Kidney (tissue), 14 donors: Measurements from ENCODE around the gene DDB1. TPM values are rescaled to one million over a fixed set of nuclear protein-coding genes. Genes with fewer than 3 reads are reported as not detected.

Experiments
- DNase-seq, 5 donors: peaks; one replicate each; pipeline ENCODE4 v3.0.0-alpha.2; 2013 to 2020
- FAIRE-seq: peaks from 2 replicates; lab custom pipeline; 2012; peaks lifted over from hg19 to GRCh38; lab: Jason Lieb, UNC
- H3K27ac ChIP-seq, 2 donors: one replicate each; pipeline ENCODE4 v1.7.0; 2013; ENCODE audit warnings: low read depth in 2 of 2, low read length in 2 of 2, inconsistent platforms in 1 of 2
- H3K27me3 ChIP-seq: one replicate; pipeline ENCODE4 v1.7.1; 2013; ENCODE audit warnings: low read length, inconsistent platforms; ENCODE audit not compliant: control insufficient read depth, insufficient read depth
- H3K36me3 ChIP-seq, 3 donors: one replicate each; pipeline versions ENCODE4 v1.7.0 to v1.7.1; 2013; ENCODE audit warnings: low read length in 3 of 3, control low read depth in 1 of 3, inconsistent platforms in 1 of 3; ENCODE audit not compliant: insufficient read depth in 3 of 3, control insufficient read depth in 2 of 3
- H3K4me1 ChIP-seq, 3 donors: one replicate each; pipeline versions ENCODE4 v1.7.0 to v1.7.1; 2013; ENCODE audit warnings: low read length in 3 of 3, inconsistent platforms in 1 of 3, low read depth in 1 of 3; ENCODE audit not compliant: control insufficient read depth in 2 of 3, insufficient read depth in 2 of 3
- H3K4me3 ChIP-seq, 3 donors: one replicate each; pipeline versions ENCODE4 v1.7.0 to v1.8.1; 2013; ENCODE audit warnings: low read length in 3 of 3, control low read depth in 1 of 3, inconsistent platforms in 1 of 3
- H3K9ac ChIP-seq, 3 donors: one replicate each; pipeline versions ENCODE4 v1.7.0 to v1.7.1; 2013; ENCODE audit warnings: low read length in 3 of 3, control low read depth in 1 of 3, inconsistent platforms in 1 of 3
- H3K9me3 ChIP-seq, 3 donors: one replicate each; pipeline versions ENCODE4 v1.7.0 to v1.7.1; 2013; ENCODE audit warnings: low read length in 3 of 3, control low read depth in 1 of 3, inconsistent platforms in 1 of 3; ENCODE audit not compliant: control insufficient read depth in 2 of 3, insufficient read depth in 1 of 3
- intact Hi-C: fragments of 100-400 bp; cut with DNase I; formaldehyde crosslinking; loops from one replicate; pipeline ENCODE4 v1.11.1; 2022
- polyA plus RNA-seq: library from polyadenylated mRNA; stranded (reverse); fragments of 350-450 nt; fragmentation: Illumina TruSeq; extraction: RNeasy Lipid Tissue Mini Kit (QIAGEN cat#74804); gene quantifications from one replicate; pipeline ENCODE4 v1.2.3, GENCODE V29; 2014; ENCODE audit warnings: low read depth, low replicate concordance; ENCODE audit not compliant: insufficient read depth
- total RNA-seq: library from RNA; stranded (reverse); fragmentation: NEBNext Ultra II Directional; extraction: Animal tissue kit (Norgen Biotek cat#: 25700); gene quantifications from one replicate; pipeline ENCODE4 v1.2.1, GENCODE V29; 2021
- TF ChIP-seq, protein P1 (sequence below): IDR thresholded peaks from 3 replicates; pipeline ENCODE4 v1.5.1; 2012; ENCODE audit warnings: mild to moderate bottlenecking, moderate library complexity, borderline replicate concordance; ENCODE audit not compliant: insufficient read depth; ENCODE audit errors: extremely low read depth
- donor health status: control.
- donor health status: control.
- donor health status: control.
- donor health status: control.
- donor health status: control.
- donor health status: DM: yes; HTN: yes; CAD: no.
- donor health status: Normal renal cell carcinoma (clear cell type).

The DDB1 gene
- total and polyA plus RNA-seq, 2 donors from 2014 or later: 131 to 185 TPM

DNA sequence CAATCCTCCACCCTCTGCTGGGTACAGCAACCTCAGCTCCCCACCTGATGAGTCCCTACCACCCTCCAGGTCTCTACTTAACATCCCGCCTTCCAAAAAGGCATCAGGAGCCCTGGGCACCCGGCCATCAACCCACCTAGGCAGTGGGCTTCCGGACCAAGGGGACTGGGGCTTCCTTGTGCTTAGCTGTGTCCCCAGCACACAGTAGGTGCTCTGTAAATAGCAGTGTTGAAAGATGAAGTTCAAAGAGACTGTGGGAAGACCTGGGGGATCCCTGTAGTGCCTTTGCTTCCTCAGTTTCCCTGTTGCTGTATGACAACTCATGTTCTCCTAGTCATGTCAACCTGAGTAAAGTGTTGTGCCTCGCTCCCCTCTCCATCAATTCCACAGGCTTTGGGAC is 58.8 kb downstream of the DDB1 start:
- Histone ChIP-seq H3K36me3 (no peaks in the 10 kb centered on the region), H3K4me1 (no peaks in the 10 kb centered on the region), H3K9me3 (no peaks in the 10 kb centered on the region), H3K9ac (no peak overlapping the region), H3K4me3 (no peak overlapping the region), H3K27me3 (no peaks in the 10 kb centered on the region), H3K27ac (no peak overlapping the region)
- DNase-seq (no peak), FAIRE-seq (no peak)
- TF ChIP-seq, protein P1, sequence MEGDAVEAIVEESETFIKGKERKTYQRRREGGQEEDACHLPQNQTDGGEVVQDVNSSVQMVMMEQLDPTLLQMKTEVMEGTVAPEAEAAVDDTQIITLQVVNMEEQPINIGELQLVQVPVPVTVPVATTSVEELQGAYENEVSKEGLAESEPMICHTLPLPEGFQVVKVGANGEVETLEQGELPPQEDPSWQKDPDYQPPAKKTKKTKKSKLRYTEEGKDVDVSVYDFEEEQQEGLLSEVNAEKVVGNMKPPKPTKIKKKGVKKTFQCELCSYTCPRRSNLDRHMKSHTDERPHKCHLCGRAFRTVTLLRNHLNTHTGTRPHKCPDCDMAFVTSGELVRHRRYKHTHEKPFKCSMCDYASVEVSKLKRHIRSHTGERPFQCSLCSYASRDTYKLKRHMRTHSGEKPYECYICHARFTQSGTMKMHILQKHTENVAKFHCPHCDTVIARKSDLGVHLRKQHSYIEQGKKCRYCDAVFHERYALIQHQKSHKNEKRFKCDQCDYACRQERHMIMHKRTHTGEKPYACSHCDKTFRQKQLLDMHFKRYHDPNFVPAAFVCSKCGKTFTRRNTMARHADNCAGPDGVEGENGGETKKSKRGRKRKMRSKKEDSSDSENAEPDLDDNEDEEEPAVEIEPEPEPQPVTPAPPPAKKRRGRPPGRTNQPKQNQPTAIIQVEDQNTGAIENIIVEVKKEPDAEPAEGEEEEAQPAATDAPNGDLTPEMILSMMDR: no peak
- intact Hi-C loops: no loop called here

DNA sequence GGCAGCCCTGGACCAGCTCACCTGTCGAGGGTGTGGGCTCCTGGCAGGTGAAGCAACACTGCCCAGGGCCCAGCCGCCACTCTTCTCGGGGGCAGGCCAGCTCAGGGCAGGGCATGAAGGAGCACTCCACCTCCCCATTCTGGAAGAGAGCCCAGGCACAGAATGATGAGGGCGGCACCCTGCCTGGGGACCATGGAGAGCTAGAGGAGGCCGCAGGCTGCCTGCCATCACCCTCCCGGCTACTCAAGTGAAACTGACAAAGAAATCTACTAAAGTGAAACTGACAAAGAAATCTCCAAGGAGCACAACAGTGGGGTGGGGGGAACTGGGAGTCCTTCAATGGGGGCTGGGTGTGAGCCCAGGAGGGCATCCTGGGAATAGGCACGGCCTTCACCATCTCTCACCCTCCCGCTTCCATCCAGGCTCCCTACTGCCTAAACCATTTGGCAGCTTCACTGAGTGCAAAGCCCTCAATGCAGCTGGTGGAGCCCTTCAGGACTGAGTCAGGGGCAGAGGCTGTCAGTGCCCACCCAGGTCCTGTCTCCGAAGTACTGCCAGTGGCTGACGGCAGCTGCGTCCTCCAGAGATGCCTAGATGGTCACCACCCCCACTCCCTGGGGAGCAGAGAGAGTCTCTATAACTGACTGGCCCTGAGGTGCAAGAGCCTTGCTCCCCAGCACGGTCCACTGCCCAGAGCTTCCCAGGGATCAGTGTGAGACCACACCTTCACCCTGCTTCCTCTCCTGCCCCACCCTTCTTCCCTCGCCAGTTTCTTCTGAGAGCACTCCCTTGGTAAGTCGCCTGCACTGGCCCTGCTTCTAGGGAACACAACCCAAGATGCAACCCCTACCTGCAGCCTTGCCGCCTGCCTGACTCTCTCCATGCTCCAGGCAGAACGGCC is 59.5 kb downstream of the DDB1 start:
- Histone ChIP-seq H3K9me3 (no peaks in the 10 kb centered on the region), H3K36me3 (no peaks in the 10 kb centered on the region), H3K9ac (no peak overlapping the region), H3K4me3 (no peak overlapping the region), H3K27me3 (no peaks in the 10 kb centered on the region), H3K27ac (no peak overlapping the region), H3K4me1 (no peaks in the 10 kb centered on the region)
- intact Hi-C loops: no loop called here
- FAIRE-seq (no peak), DNase-seq (peak in 1 of 5 donors; percentile 85)
- TF ChIP-seq, protein P1: no peak

DNA sequence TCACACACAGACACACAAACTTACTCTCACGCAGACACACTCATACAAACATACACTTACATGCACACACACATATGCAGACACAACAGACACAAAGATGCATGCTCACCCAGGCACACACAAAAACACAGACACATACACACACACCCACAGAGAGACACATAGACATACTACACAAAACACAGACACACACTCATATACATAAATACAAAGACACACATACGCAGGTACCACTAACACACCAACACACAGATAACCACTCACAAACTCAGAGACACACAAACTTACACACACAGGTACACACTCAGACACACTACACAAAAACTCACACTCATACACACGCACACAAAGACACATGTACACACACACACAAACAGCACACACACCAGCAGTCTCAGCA is 60.2 kb downstream of the DDB1 start:
- H3K4me1 ChIP-seq: no peaks in the 10 kb centered on the region
- intact Hi-C loops: no loop called here
- no peak for DNase-seq
- H3K9ac ChIP-seq: no peak overlapping the region
- no peaks in the 10 kb centered on the region for H3K36me3 ChIP-seq
- no peak overlapping the region for H3K4me3 ChIP-seq
- FAIRE-seq: no peak
- TF ChIP-seq, protein P1: no peak
- H3K9me3 ChIP-seq: no peaks in the 10 kb centered on the region
- no peak overlapping the region for H3K27ac ChIP-seq
- H3K27me3 ChIP-seq: no peaks in the 10 kb centered on the region
